ENCODE data around the gene GATD1.

GRCh38 chr11:729492-730074 lies 47.7 kb downstream of the GATD1 start:
- TF ChIP-seq POLR2AphosphoS5 (IDR thresholded peaks at IDR 0.05) (no peak), CTCF (IDR thresholded peaks at IDR 0.05) (no peak), POLR2A (IDR thresholded peaks at IDR 0.05) (no peak)
